ES-I3 (cell line): Measurements from ENCODE around the gene CCN2.

ENCODE experiments used
- H3K36me3 ChIP-seq: 2 replicates; pipeline ENCODE4 v1.6.1; 2013; ENCODE audit warnings: mild to moderate bottlenecking, low read length, control low read depth, moderate library complexity; ENCODE audit not compliant: insufficient read depth
- H3K4me1 ChIP-seq: 2 replicates; pipeline ENCODE4 v1.6.1; 2013; ENCODE audit warnings: mild to moderate bottlenecking, control low read depth, low read length; ENCODE audit not compliant: insufficient read depth
- H3K9ac ChIP-seq: 2 replicates; pipeline ENCODE4 v1.6.1; 2013; ENCODE audit warnings: low read depth, mild to moderate bottlenecking, low read length, moderate library complexity
- H3K9me3 ChIP-seq: 2 replicates; pipeline ENCODE4 v1.6.1; 2013; ENCODE audit warnings: mild to moderate bottlenecking, low read length, moderate library complexity; ENCODE audit not compliant: control insufficient read depth, insufficient read depth

CCN2 gene

GRCh38 chr6:131937703-131938631, 13.2 kb downstream of the CCN2 start:
- H3K9me3 ChIP-seq: no peaks in the 10 kb centered on the region
- H3K36me3 ChIP-seq: 0 out of 2 replicates have a peak, but pooled peaks cover 4% of the 10 kb centered on the region
- H3K4me1 ChIP-seq: peaks cover 14% of the 10 kb centered on the region
- H3K9ac ChIP-seq: no peak overlapping the region

- H3K4me1 ChIP-seq: peaks cover 14% of the 10 kb centered on the region
- H3K9me3 ChIP-seq: no peaks in the 10 kb centered on the region
- H3K36me3 ChIP-seq: 0 out of 2 replicates have a peak, but pooled peaks cover 4% of the 10 kb centered on the region
- no peak overlapping the region for H3K9ac ChIP-seq
Measured at GRCh38 chr6:131937226-131937625, 13.9 kb downstream of the CCN2 start.

GRCh38 chr6:131936156-131936555, 15.0 kb downstream of the CCN2 start:
- H3K36me3 ChIP-seq: peaks cover 8% of the 10 kb centered on the region; the same call in 1 of the 2 replicates
- peaks cover 14% of the 10 kb centered on the region for H3K4me1 ChIP-seq
- H3K9me3 ChIP-seq: no peaks in the 10 kb centered on the region
- H3K9ac ChIP-seq: no peak overlapping the region

GRCh38 chr6:131931063-131931750, 20.0 kb downstream of the CCN2 start:
- Histone ChIP-seq H3K9me3 (no peaks in the 10 kb centered on the region), H3K4me1 (no peaks in the 10 kb centered on the region), H3K9ac (no peak overlapping the region), H3K36me3 (peaks cover 7% of the 10 kb centered on the region; the same call in 1 of the 2 replicates)

GRCh38 chr6:131929976-131930375, 21.2 kb downstream of the CCN2 start:
- H3K9ac ChIP-seq: no peak overlapping the region
- H3K36me3 ChIP-seq: peaks cover 11% of the 10 kb centered on the region; the same call in 1 of the 2 replicates
- H3K4me1 ChIP-seq: no peaks in the 10 kb centered on the region
- H3K9me3 ChIP-seq: no peaks in the 10 kb centered on the region

- Histone ChIP-seq H3K4me1 (no peaks in the 10 kb centered on the region), H3K9me3 (no peaks in the 10 kb centered on the region), H3K9ac (no peak overlapping the region), H3K36me3 (peaks cover 11% of the 10 kb centered on the region)
Measured at GRCh38 chr6:131929264-131929663, 21.9 kb downstream of the CCN2 start.

GRCh38 chr6:131924881-131925474, 26.2 kb downstream of the CCN2 start:
- no peaks in the 10 kb centered on the region for H3K9me3 ChIP-seq
- peaks cover 11% of the 10 kb centered on the region for H3K36me3 ChIP-seq
- no peaks in the 10 kb centered on the region for H3K4me1 ChIP-seq
- no peak overlapping the region for H3K9ac ChIP-seq

GRCh38 chr6:131923356-131923755, 27.8 kb downstream of the CCN2 start:
- Histone ChIP-seq H3K4me1 (no peaks in the 10 kb centered on the region), H3K36me3 (peaks cover 12% of the 10 kb centered on the region), H3K9me3 (no peaks in the 10 kb centered on the region), H3K9ac (no peak overlapping the region)

GRCh38 chr6:131920656-131921055, 30.5 kb downstream of the CCN2 start:
- Histone ChIP-seq H3K9ac (no peak overlapping the region), H3K36me3 (peaks cover 34% of the 10 kb centered on the region), H3K4me1 (no peaks in the 10 kb centered on the region), H3K9me3 (peaks cover 10% of the 10 kb centered on the region)

- Histone ChIP-seq H3K4me1 (no peaks in the 10 kb centered on the region), H3K9me3 (peaks cover 14% of the 10 kb centered on the region), H3K9ac (no peak overlapping the region), H3K36me3 (peaks cover 41% of the 10 kb centered on the region)
Measured at GRCh38 chr6:131918650-131919355, 32.4 kb downstream of the CCN2 start.

- peaks cover 41% of the 10 kb centered on the region for H3K36me3 ChIP-seq
- no peak overlapping the region for H3K9ac ChIP-seq
- no peaks in the 10 kb centered on the region for H3K4me1 ChIP-seq
- peaks cover 14% of the 10 kb centered on the region for H3K9me3 ChIP-seq
Measured at GRCh38 chr6:131917763-131918649, 33.2 kb downstream of the CCN2 start.

GRCh38 chr6:131917318-131917717, 33.9 kb downstream of the CCN2 start:
- no peaks in the 10 kb centered on the region for H3K4me1 ChIP-seq
- H3K9ac ChIP-seq: no peak overlapping the region
- peaks cover 14% of the 10 kb centered on the region for H3K9me3 ChIP-seq
- peaks cover 45% of the 10 kb centered on the region for H3K36me3 ChIP-seq

GRCh38 chr6:131916847-131917246, 34.3 kb downstream of the CCN2 start:
- Histone ChIP-seq H3K9ac (no peak overlapping the region), H3K36me3 (peaks cover 47% of the 10 kb centered on the region), H3K9me3 (peaks cover 14% of the 10 kb centered on the region), H3K4me1 (no peaks in the 10 kb centered on the region)
